T-helper 22 cell (primary cell): ENCODE measurements around the gene ARHGAP9.

Experiments used
- DNase-seq: peaks from one replicate; pipeline ENCODE4 v3.0.0-alpha.2; 2020; ENCODE audit warnings: low read depth

Gene ARHGAP9

DNA sequence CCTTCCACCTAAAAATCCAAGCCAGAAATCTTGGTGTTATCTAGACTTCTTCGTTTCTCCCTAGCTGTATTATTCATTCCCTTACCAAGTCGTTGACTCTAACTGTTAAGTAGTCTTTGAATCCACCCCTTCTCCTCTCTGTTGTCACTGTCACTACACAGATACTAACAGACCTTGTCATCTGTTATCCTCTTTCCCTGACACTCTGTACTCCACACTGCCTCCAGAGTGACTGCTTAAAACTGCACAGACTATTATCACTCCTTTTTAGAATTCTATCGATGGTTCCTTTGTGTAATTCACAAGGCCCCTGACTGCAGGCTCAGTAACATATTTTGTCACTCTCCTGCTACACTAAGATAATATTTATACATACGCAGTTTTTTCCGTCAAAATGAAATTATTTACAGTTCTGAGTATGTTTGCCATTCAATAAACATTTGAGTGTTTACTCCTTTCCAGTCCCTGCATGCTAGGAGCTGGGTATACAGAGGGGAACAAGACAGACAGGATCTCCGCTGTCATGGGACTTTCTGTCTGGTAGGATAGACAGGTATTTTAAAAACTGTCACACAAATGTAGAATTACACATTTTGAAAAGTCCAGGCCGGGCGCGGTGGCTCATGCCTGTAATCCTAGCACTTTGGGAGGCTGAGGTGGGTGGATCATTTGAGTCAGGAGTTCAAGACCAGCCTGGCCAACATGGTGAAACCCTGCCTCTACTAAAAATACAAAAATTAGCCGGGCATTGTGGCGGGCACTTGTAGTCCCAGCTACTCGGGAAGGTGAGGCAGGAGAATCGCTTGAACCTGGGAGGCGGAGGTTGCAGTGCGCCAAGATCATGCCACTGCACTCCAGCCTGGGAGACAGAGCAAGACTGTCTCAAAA, 12.0 kb upstream of the ARHGAP9 start:
- no peak for DNase-seq

GRCh38 chr12:57490126-57490525, 10.5 kb upstream of the ARHGAP9 start:
- DNase-seq: no peak

DNA sequence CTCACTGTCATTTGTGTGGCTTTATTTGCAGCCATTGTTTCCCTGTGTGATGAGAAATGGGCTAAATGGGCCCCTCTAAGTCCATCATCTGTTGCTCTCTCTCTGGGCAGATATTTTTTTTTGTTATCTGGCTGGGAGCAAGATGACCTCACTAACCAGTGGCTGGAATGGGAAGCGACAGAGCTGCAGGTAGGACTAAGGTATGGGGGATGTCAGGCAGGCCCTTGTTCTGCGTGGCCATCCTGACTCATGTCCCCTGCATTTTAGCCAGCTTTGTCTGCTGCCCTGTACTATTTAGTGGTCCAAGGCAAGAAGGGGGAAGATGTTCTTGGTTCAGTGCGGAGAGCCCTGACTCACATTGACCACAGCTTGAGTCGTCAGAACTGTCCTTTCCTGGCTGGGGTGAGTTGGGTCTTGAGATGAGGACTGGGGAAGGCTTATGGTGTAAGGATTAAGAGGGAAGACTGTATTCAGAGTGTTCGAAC, 9.5 kb upstream of the ARHGAP9 start:
- DNase-seq: no peak

GRCh38 chr12:57488402-57489156, 8.9 kb upstream of the ARHGAP9 start:
- no peak for DNase-seq

DNA sequence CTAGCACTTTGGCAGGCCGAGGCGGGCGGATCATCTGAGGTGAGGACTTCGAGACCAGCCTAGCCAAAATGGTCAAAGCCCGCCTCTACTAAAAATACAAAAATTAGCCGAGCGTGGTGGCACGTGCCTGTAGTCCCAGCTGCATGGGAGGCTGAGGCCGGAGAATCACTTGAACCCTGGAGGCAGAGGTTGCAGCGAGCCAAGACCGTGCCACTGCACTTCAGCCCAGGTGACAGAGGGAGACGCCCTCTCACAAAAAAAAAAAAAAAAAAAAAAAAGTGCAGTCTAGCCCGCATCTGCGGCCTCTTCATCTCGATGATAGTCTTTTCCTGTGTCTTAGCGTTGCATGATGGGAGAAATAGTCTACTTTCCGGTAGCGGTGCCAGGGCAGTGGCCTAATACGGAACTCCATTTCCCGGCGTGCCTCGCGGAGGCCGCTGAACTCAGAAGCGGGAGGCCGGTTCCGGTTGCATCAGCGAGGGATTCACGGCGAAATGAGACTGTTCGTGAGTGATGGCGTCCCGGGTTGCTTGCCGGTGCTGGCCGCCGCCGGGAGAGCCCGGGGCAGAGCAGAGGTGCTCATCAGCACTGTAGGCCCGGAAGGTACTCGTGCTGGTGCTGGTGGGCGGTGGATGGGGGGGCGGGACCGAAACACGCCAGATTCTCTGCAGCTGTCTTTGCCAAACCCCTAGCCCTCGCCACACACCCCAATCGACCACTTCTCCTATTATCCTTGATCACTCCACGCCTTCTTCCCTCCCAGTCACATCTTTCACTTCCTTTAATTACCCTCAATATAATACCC, 8.1 kb upstream of the ARHGAP9 start, which contains the start of gene MARS1:
Gene MARS1 (plus strand): TSS at position 472 of the 805 bp plus-strand sequence. CDS start 23 bp downstream, at position 495.
- peak; percentile 90 for DNase-seq

DNA sequence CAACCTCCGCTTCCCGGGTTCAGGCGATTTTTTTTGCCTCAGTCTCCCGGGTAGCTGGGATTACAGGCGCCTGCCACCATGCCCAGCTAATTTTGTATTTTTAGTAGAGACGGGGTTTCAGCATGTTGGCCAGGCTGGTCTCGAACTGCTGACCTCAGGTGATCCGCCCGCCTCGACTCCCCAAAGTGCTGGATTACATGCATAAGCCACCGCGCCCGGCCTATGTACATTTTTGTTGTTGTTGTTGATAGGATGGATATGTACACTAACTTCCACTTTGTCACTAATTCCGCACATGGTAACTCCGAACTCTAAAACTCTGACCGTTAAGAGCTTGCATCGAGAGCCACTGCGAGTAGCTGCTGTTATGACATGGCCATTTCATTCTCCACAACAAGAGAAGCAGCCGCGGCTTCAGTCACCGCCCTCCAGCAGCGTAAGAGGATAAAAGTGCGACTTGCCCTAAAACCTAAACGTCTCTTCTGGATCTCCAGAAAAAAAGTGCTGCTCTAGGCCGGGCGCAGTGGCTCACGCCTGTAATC, 7.5 kb upstream of the ARHGAP9 start:
- DNase-seq: no peak

- DNase-seq: no peak
Measured at GRCh38 chr12:57485695-57486094, 6.0 kb upstream of the ARHGAP9 start.

DNA sequence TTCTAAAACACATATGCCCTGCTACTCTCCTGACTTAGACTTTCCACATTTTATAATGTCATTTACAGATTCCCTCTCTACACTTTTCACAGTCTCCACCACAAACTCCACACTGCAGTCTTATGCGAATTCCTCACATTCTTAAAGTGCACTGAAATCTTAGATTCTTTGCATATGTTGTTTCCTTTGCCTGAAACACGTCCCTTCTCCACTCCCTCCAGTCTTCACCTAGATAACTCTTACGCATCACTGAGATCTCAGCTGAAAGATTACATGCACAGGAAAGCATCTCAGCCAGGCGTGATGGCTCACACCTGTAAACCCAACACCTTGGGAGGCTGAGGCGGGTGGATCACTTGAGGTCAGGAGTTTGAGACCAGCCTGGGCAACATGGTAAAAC, 3.8 kb upstream of the ARHGAP9 start:
- no peak for DNase-seq

DNA sequence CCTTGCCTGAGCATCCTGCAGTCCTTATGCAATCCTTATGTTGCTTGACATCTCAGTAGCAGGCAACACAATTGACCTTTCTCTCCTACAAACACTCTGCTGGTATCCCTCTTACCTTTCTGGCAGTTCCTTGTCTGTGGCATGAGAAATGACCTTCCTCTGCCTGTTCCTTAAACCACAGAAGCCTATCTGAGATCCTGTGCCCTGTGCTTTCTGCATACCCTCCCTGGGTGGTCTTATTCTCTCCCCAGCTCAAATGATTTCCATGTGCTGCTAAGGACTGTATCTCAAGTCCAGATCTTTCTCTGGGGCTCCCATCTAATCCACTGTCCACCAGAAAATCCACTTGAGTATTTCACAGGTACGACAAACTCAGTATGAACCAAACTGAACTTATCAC, 2.0 kb upstream of the ARHGAP9 start:
- no peak for DNase-seq

DNA sequence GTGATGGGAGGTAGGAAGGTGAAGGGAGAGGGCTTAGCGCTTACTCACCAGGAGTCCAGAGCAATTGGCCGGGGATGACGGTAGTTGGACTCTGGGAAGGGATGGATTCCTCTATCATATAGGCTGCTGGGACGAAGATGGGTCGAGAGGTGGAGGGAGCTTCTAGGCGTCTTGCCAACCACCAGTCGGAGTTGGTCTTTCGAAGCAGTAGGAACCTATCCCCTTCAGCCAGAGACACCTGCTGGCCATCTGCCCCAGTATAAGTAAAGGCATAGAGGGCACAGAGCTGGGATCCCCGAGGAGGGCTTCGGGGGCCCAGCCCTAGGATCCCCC, 657 bp downstream of the ARHGAP9 start:
- DNase-seq: no peak

- DNase-seq: peak; percentile 72
Measured at GRCh38 chr12:57477710-57478681, 1.7 kb downstream of the ARHGAP9 start.

- no peak for DNase-seq
Measured at GRCh38 chr12:57476993-57477709, 2.5 kb downstream of the ARHGAP9 start.

GRCh38 chr12:57476162-57476992, 3.3 kb downstream of the ARHGAP9 start:
- DNase-seq: no peak

DNA sequence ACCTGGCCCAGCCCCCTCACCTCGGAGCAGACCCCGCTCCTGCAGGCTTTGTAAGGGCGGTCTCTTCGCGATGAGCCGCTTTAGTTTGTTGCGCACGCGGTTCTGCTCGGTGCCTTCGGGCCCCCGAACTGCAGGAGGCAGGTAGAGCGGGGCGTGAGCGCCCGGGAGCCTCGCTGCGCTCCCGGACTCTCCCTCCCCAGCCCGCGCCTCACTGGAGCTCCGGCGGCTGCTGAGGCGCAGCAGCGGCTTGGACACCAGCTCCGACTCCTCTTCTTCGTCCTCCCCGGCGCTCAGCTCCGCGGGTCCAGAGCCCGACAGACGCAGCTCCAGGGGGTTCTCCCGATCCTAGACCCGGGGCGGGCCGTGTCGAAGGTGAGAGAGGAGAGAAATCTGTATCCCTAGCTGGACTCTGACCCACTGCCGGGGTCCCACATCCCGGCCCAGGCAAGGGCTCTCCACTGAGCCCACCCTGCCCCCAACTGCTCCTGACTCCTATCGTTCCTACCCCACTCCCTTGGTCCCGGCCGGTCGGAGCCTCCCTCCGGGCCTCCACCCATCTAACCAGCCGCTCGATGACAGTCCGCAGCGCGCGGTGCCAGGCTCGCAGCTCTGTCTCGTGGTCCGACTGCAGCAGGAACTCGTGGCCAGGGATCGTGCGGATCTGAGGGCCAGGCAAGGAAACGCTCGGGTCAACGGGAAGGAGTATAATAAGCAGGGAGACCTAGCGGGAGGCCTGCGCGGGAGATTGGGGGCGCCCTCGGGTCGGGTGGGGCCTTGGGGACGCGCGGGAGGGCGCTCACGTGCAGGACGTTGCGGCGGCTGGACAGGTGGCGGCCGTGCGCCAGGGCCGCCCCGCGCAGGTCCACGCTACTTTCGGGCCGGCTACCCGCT, 4.2 kb downstream of the ARHGAP9 start:
- DNase-seq: no peak

DNA sequence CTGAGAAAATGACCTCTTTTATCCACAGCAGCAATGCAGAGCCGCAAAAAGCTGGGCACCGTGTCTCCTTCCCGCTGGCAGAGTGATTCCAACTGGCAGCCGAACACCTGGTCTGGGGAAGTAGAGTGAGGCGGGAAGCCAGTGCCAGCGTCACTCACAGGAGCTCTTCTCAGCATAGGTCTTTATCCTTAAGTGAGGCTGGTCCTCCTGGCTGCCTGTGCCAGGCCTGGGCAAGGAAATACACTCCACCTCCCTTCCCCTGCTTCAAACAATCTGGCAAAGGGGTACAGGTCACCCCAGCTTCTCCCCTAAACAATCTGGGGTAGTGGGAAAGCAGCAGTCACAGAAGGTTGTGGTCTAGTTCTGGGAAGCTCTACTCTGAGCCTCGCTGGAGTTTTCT, 4.8 kb downstream of the ARHGAP9 start:
- no peak for DNase-seq

DNA sequence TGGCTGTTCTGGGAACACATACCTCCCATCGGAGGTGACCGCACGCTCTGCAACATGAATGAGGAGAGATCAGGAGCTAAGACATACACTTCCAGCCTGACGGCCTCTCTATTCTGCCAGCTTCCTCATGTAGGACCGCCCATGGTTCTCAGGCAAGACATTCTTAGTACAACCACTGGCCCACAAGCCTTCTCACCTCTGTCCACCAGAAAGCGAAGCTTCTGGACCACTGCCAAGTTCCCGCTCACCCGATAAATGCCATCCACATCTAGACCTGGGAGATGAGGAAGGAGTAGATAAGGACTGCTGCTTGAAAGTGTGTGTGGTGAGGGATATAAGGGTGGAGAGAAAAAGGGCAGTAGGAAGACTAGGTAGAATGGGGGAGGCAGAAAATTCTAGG, 5.2 kb downstream of the ARHGAP9 start:
- no peak for DNase-seq

DNA sequence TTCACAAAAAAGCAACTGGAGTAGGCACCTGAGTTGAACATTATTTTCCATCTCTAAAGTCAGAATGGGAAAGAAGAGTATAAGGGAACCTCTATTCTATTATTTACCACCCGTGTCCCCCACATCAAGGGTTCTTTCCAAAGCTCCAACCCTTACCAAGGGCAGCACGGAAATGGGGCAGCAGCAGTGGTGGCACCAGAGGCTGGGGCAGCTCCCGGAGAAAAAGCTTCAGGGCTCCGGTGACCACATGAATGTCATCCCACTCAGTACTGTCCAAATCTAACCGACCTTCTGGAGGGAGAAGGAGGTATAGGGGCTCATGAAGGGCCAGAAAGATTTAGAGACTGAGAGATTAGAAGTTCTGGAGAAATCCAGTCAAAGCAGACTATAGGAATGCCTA, 5.8 kb downstream of the ARHGAP9 start:
- no peak for DNase-seq

- DNase-seq: no peak
Measured at GRCh38 chr12:57473392-57473791, 6.3 kb downstream of the ARHGAP9 start.
